NCI-H524 (cell line): ENCODE measurements around the gene AJAP1.

Source experiments
- DNase-seq, 2 experiments: peaks; one replicate each; lab custom pipeline; 2025; lab: John Stamatoyannopoulos, UW

The AJAP1 gene

GRCh38 chr1:4771721-4772120 lies 117.3 kb downstream of the AJAP1 start:
- DNase-seq = no peak

- DNase-seq = no peak
Observed at GRCh38 chr1:4772294-4773010, 118.0 kb downstream of the AJAP1 start.

GRCh38 chr1:4773226-4773625 lies 118.8 kb downstream of the AJAP1 start:
- DNase-seq = peak; percentile 29 to 63

- no peak for DNase-seq
Observed at GRCh38 chr1:4775506-4775905, 121.1 kb downstream of the AJAP1 start.

GRCh38 chr1:4778056-4778455 lies 123.6 kb downstream of the AJAP1 start:
- DNase-seq = peak in 1 of 2 experiments; percentile 29

- no peak for DNase-seq
Observed at GRCh38 chr1:4781646-4782045, 127.2 kb downstream of the AJAP1 start.

GRCh38 chr1:4784761-4785160 lies 130.4 kb downstream of the AJAP1 start:
- no peak for DNase-seq

GRCh38 chr1:4786055-4786454 lies 131.6 kb downstream of the AJAP1 start:
- peak in 1 of 2 experiments; percentile 25 for DNase-seq

GRCh38 chr1:4787551-4787950 lies 133.1 kb downstream of the AJAP1 start:
- DNase-seq = no peak

GRCh38 chr1:4792565-4792964 lies 138.2 kb downstream of the AJAP1 start:
- DNase-seq = no peak

GRCh38 chr1:4794020-4794780 lies 139.8 kb downstream of the AJAP1 start:
- DNase-seq = no peak

GRCh38 chr1:4796161-4797015 lies 142.0 kb downstream of the AJAP1 start:
- peak in 1 of 2 experiments; percentile 34 for DNase-seq

- DNase-seq = no peak
Observed at GRCh38 chr1:4797016-4797410, 142.6 kb downstream of the AJAP1 start.

GRCh38 chr1:4797429-4797828 lies 143.0 kb downstream of the AJAP1 start:
- no peak for DNase-seq

- no peak for DNase-seq
Observed at GRCh38 chr1:4801192-4801924, 146.9 kb downstream of the AJAP1 start.

- DNase-seq = no peak
Observed at GRCh38 chr1:4802024-4802423, 147.6 kb downstream of the AJAP1 start.

- DNase-seq = no peak
Observed at GRCh38 chr1:4803335-4803734, 148.9 kb downstream of the AJAP1 start.

- DNase-seq = no peak
Observed at GRCh38 chr1:4805987-4806386, 151.6 kb downstream of the AJAP1 start.

GRCh38 chr1:4820543-4820942 lies 166.1 kb downstream of the AJAP1 start:
- DNase-seq = no peak

- peak in 1 of 2 experiments; percentile 42 for DNase-seq
Observed at GRCh38 chr1:4825800-4826450, 171.5 kb downstream of the AJAP1 start.

GRCh38 chr1:4830707-4831106 lies 176.3 kb downstream of the AJAP1 start:
- no peak for DNase-seq
